Effector memory CD4-positive, alpha-beta T cell (primary cell): ENCODE data around the gene ERC2.

Experiments used
- DNase-seq, 3 donors: peaks; one replicate each; pipeline ENCODE4 v3.0.0-alpha.2; 2020
- H3K27ac ChIP-seq: 2 replicates; pipeline ENCODE4 v1.7.0; 2013; ENCODE audit warnings: mild to moderate bottlenecking, low read length, moderate library complexity; ENCODE audit not compliant: insufficient read depth, poor library complexity, severe bottlenecking
- H3K27me3 ChIP-seq: replicated peaks from 2 replicates; pipeline ENCODE4 v1.7.0; 2013; ENCODE audit warnings: mild to moderate bottlenecking, low read length; ENCODE audit not compliant: insufficient read depth, control insufficient read depth, poor library complexity, severe bottlenecking
- H3K36me3 ChIP-seq: 2 replicates; pipeline ENCODE4 v1.7.0; 2013; ENCODE audit warnings: mild to moderate bottlenecking, low read length, moderate library complexity; ENCODE audit not compliant: control insufficient read depth, insufficient read depth
- H3K4me1 ChIP-seq: 2 replicates; pipeline ENCODE4 v1.7.0; 2013; ENCODE audit warnings: low read length, mild to moderate bottlenecking; ENCODE audit not compliant: control insufficient read depth, insufficient read depth, poor library complexity, severe bottlenecking
- H3K4me3 ChIP-seq: 2 replicates; pipeline ENCODE4 v1.7.0; 2013; ENCODE audit warnings: low read length, low read depth, mild to moderate bottlenecking; ENCODE audit not compliant: insufficient read depth, poor library complexity, severe bottlenecking
- H3K9me3 ChIP-seq: 2 replicates; pipeline ENCODE4 v1.7.0; 2013; ENCODE audit warnings: mild to moderate bottlenecking, low read length, moderate library complexity; ENCODE audit not compliant: control insufficient read depth

Gene ERC2

GRCh38 chr3:55746808-55747413 lies 721.4 kb downstream of the ERC2 start:
- Histone ChIP-seq H3K27ac (no peak overlapping the region), H3K36me3 (no peaks in the 10 kb centered on the region), H3K4me1 (no peaks in the 10 kb centered on the region), H3K4me3 (no peak overlapping the region), H3K9me3 (no peaks in the 10 kb centered on the region), H3K27me3 (no peaks in the 10 kb centered on the region)
- no peak for DNase-seq

- no peak for DNase-seq
- H3K9me3 ChIP-seq: no peaks in the 10 kb centered on the region
- no peak overlapping the region for H3K27ac ChIP-seq
- no peak overlapping the region for H3K4me3 ChIP-seq
- H3K27me3 ChIP-seq: no peaks in the 10 kb centered on the region
- H3K4me1 ChIP-seq: no peaks in the 10 kb centered on the region
- H3K36me3 ChIP-seq: no peaks in the 10 kb centered on the region
These were observed 725.5 kb downstream of the ERC2 start for GRCh38 chr3:55742832-55743136.

GRCh38 chr3:55742022-55742831 lies 726.0 kb downstream of the ERC2 start:
- Histone ChIP-seq H3K27me3 (no peaks in the 10 kb centered on the region), H3K27ac (no peak overlapping the region), H3K36me3 (no peaks in the 10 kb centered on the region), H3K4me3 (no peak overlapping the region), H3K4me1 (no peaks in the 10 kb centered on the region), H3K9me3 (no peaks in the 10 kb centered on the region)
- no peak for DNase-seq

DNA sequence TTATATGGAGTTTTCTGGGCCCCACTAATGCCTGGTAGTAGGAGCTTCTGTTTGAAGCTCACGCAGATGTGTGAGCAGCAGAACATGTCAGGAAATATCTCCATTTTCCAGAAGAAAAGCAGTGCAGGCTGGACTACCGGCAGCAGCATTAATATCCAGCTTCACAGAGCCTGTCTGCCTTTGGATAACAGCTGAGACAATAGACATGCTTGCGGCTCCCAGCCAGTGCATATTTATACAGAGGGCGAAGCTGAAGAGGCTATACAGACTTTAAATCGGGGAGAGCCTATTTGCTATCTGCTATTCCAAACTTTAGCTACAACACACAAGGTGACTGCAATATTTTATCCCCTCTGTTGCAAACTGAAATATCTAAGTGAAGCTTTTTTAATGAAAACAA lies 731.1 kb downstream of the ERC2 start:
- H3K4me3 ChIP-seq: no peak overlapping the region
- H3K27me3 ChIP-seq: no peaks in the 10 kb centered on the region
- no peak overlapping the region for H3K27ac ChIP-seq
- DNase-seq: no peak
- no peaks in the 10 kb centered on the region for H3K4me1 ChIP-seq
- no peaks in the 10 kb centered on the region for H3K36me3 ChIP-seq
- no peaks in the 10 kb centered on the region for H3K9me3 ChIP-seq

DNA sequence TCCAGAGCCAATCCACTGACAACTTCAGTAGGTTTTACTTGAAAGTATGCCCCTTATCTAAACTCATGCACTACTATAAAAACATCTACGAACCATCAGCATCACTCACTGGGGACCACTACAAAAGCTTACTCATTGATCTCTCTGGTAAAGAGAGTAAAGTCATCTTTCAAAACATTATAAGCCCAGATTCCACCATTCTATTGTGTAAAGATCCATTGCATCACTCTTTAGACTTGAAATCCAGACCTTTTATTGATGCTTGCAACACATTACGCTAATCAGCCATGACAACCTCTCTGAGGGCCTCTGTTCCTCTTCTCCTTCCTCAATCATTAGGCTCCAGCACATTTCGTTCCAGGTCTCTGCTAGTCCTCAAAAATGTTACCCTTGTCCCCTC lies 732.3 kb downstream of the ERC2 start:
- H3K4me1 ChIP-seq: no peaks in the 10 kb centered on the region
- no peaks in the 10 kb centered on the region for H3K27me3 ChIP-seq
- H3K9me3 ChIP-seq: no peaks in the 10 kb centered on the region
- no peaks in the 10 kb centered on the region for H3K36me3 ChIP-seq
- H3K4me3 ChIP-seq: no peak overlapping the region
- no peak for DNase-seq
- H3K27ac ChIP-seq: no peak overlapping the region

GRCh38 chr3:55731741-55732140 lies 736.5 kb downstream of the ERC2 start:
- no peak for DNase-seq
- Histone ChIP-seq H3K4me1 (no peaks in the 10 kb centered on the region), H3K27ac (no peak overlapping the region), H3K27me3 (no peaks in the 10 kb centered on the region), H3K36me3 (no peaks in the 10 kb centered on the region), H3K4me3 (no peak overlapping the region), H3K9me3 (no peaks in the 10 kb centered on the region)

GRCh38 chr3:55729546-55729945 lies 738.7 kb downstream of the ERC2 start:
- H3K27ac ChIP-seq: no peak overlapping the region
- H3K4me1 ChIP-seq: no peaks in the 10 kb centered on the region
- DNase-seq: no peak
- no peaks in the 10 kb centered on the region for H3K36me3 ChIP-seq
- H3K4me3 ChIP-seq: no peak overlapping the region
- H3K27me3 ChIP-seq: no peaks in the 10 kb centered on the region
- no peaks in the 10 kb centered on the region for H3K9me3 ChIP-seq

GRCh38 chr3:55728461-55729100 lies 739.7 kb downstream of the ERC2 start:
- Histone ChIP-seq H3K27me3 (no peaks in the 10 kb centered on the region), H3K36me3 (no peaks in the 10 kb centered on the region), H3K27ac (no peak overlapping the region), H3K4me3 (no peak overlapping the region), H3K9me3 (no peaks in the 10 kb centered on the region), H3K4me1 (no peaks in the 10 kb centered on the region)
- DNase-seq: no peak

DNA sequence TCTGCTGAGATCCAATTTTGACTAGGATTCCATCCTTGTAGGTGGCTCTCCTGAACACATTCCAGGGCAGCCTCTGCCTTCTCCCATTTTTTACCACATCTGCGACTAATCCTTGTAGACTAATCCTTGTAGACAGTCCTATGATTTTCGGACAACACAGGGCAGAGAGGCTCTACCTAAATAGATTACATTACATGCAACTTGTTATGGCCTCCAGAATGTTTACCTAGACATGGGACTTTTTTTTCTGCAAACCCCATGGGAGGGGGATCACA lies 741.8 kb downstream of the ERC2 start:
- Histone ChIP-seq H3K9me3 (no peaks in the 10 kb centered on the region), H3K4me1 (no peaks in the 10 kb centered on the region), H3K36me3 (no peaks in the 10 kb centered on the region), H3K27me3 (no peaks in the 10 kb centered on the region), H3K27ac (no peak overlapping the region), H3K4me3 (no peak overlapping the region)
- no peak for DNase-seq

GRCh38 chr3:55725681-55726500 lies 742.4 kb downstream of the ERC2 start:
- Histone ChIP-seq H3K4me1 (no peaks in the 10 kb centered on the region), H3K27me3 (no peaks in the 10 kb centered on the region), H3K9me3 (no peaks in the 10 kb centered on the region), H3K4me3 (no peak overlapping the region), H3K36me3 (no peaks in the 10 kb centered on the region), H3K27ac (no peak overlapping the region)
- DNase-seq: no peak
